HepG2 (cell line): Measurements from ENCODE around the gene LBX2. TPM values are rescaled to one million over a fixed set of nuclear protein-coding genes. Genes with fewer than 3 reads are reported as not detected.

Experiments
- EED ChIP-seq: sonication (generic); formaldehyde crosslinking; IDR thresholded peaks from 2 replicates; pipeline ENCODE4 v1.5.0; 2020; ENCODE audit warnings: mild to moderate bottlenecking, missing genetic modification reagents
- IKZF5 ChIP-seq: IDR thresholded peaks from 2 replicates; pipeline ENCODE4 v1.6.1; 2018; ENCODE audit warnings: missing genetic modification reagents, mild to moderate bottlenecking, missing compliant biosample characterization
- ISX ChIP-seq: sonication (generic); formaldehyde crosslinking; conservative IDR thresholded peaks from 2 replicates; pipeline ENCODE4 v1.5.0; 2020; ENCODE audit warnings: missing genetic modification reagents
- RERE ChIP-seq: IDR thresholded peaks from 2 replicates; pipeline ENCODE4 v1.6.1; 2016; ENCODE audit warnings: low read depth, missing genetic modification reagents, missing compliant biosample characterization
- ZBTB21 ChIP-seq: sonication (generic); formaldehyde crosslinking; IDR thresholded peaks from 2 replicates; pipeline ENCODE4 v1.4.0; 2020; ENCODE audit warnings: missing genetic modification reagents
- ZC3H4 ChIP-seq: sonication (generic); formaldehyde crosslinking; IDR thresholded peaks from 2 replicates; pipeline ENCODE4 v1.4.0; 2020; ENCODE audit warnings: missing genetic modification reagents, borderline replicate concordance
- ZGPAT ChIP-seq: IDR thresholded peaks from 2 replicates; pipeline ENCODE4 v1.6.1; 2016; ENCODE audit warnings: mild to moderate bottlenecking
- ZNF138 ChIP-seq: sonication (generic); formaldehyde crosslinking; IDR thresholded peaks from 2 replicates; pipeline ENCODE4 v1.5.0; 2020; ENCODE audit warnings: mild to moderate bottlenecking, low read depth, missing genetic modification reagents
- ZNF34 ChIP-seq: sonication (generic); formaldehyde crosslinking; IDR thresholded peaks from 2 replicates; pipeline ENCODE4 v1.4.0; 2020; ENCODE audit warnings: mild to moderate bottlenecking, missing genetic modification reagents, borderline replicate concordance
- ZNF503 ChIP-seq: sonication (generic); formaldehyde crosslinking; IDR thresholded peaks from 2 replicates; pipeline ENCODE4 v1.4.0; 2020; ENCODE audit warnings: missing genetic modification reagents
- polyA plus RNA-seq, 8 experiments: library from polyadenylated mRNA; depleted of rRNA in 3 of 8; stranded (reverse) in 7 of 8; unstranded in 1 of 8; fragments of >200 nt; fragmentation: Illumina TruSeq in 4 of 8; extraction: Trizol in 4 of 8; gene quantifications; 2 replicates each; pipeline versions ENCODE4 v1.2.1 to v1.2.3, GENCODE V29; 2011 to 2016; ENCODE audit warnings: low read depth in 4 of 8, missing spikeins in 1 of 8, mixed read lengths in 1 of 8; ENCODE audit not compliant: insufficient read depth in 1 of 8
- total RNA-seq, 5 experiments: library from RNA; depleted of rRNA; stranded (reverse); fragments of >200 nt; fragmentation: Illumina TruSeq; extraction: Trizol; gene quantifications; 2 replicates each; pipeline ENCODE4 v1.2.3, GENCODE V29; 2016; ENCODE audit warnings: low read depth in 1 of 5
- TF ChIP-seq, protein P1 (sequence below), 2 experiments: sonication (generic) in 1 of 2; formaldehyde crosslinking in 1 of 2; IDR thresholded peaks; 2 replicates each; pipeline versions ENCODE4 v1.6.1 to v1.9.0; 2014 to 2022; ENCODE audit warnings: antibody characterized with exemption in 1 of 2, borderline replicate concordance in 1 of 2, inconsistent platforms in 1 of 2, low read depth in 1 of 2, missing genetic modification reagents in 1 of 2

Gene LBX2
- total and polyA plus RNA-seq, 2 of the 13 experiments (the other 11 are each of a cell fraction or from before 2014, with no cell fraction given), result 6.4 to 8.1 TPM

DNA sequence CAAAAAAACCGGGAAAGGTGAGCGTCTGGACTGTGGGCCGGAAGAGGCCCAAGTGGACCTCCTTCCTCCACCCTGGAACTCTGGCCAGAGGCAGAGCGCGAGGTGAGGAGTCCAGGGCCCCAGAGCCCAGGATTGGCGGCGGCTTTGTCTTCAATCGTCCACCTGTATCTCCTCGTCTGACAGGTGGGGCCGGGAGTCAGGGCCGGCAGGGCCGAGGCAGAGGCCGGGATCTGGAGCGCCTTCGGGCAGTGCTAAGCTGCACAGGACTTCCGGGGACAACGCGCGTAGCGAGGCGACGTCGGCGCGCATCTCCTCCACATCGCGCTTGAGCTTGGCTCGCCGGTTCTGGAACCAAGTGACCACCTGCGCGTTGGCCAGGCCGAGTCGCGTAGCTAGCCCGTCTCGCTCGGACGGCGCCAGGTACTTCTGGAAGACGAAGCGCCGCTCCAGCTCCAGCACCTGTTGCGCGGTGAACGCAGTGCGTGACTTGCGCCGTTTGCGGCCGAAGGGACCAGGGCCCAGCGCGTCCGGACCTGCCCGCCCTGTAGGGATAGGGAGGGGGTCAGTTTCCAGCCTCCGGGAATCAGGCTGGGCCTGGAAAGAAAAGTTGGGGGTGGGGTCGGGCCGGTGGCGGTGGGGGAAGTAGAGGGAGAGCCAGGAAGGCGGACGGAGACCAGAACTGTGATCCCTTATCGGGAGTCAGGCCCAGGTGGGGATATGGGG is 1.5 kb downstream of the LBX2 start (continued):
- TF ChIP-seq RERE (CRISPR knock-in tag) (peak; percentile 13; the same call in 1 of the 2 replicates), ZNF138 (CRISPR knock-in tag) (peak; percentile 66; the same call in 1 of the 2 replicates), ZNF34 (CRISPR knock-in tag) (0 out of 2 replicates have a peak, but pooled peaks have one; percentile 66), ZGPAT (CRISPR knock-in tag) (no peak), ZBTB21 (CRISPR knock-in tag) (no peak), ZC3H4 (no peak), IKZF5 (CRISPR knock-in tag) (0 out of 2 replicates have a peak, but pooled peaks have one; percentile 4), ISX (CRISPR knock-in tag) (no peak), ZNF503 (CRISPR knock-in tag) (no peak), EED (CRISPR knock-in tag) (peak; percentile 86)
- TF ChIP-seq, protein P1, sequence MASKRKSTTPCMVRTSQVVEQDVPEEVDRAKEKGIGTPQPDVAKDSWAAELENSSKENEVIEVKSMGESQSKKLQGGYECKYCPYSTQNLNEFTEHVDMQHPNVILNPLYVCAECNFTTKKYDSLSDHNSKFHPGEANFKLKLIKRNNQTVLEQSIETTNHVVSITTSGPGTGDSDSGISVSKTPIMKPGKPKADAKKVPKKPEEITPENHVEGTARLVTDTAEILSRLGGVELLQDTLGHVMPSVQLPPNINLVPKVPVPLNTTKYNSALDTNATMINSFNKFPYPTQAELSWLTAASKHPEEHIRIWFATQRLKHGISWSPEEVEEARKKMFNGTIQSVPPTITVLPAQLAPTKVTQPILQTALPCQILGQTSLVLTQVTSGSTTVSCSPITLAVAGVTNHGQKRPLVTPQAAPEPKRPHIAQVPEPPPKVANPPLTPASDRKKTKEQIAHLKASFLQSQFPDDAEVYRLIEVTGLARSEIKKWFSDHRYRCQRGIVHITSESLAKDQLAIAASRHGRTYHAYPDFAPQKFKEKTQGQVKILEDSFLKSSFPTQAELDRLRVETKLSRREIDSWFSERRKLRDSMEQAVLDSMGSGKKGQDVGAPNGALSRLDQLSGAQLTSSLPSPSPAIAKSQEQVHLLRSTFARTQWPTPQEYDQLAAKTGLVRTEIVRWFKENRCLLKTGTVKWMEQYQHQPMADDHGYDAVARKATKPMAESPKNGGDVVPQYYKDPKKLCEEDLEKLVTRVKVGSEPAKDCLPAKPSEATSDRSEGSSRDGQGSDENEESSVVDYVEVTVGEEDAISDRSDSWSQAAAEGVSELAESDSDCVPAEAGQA (IDR thresholded peaks at IDR 0.05; ENCODE audit: low read depth), result no peak; the same call in 1 of the 2 replicates
- TF ChIP-seq, protein P1 (CRISPR knock-in tag; IDR thresholded peaks at IDR 0.05; ENCODE audit: borderline replicate concordance), result no peak
